Omental fat pad (tissue), 4 donors: ENCODE measurements around the gene CAMK4. TPM values are rescaled to one million over a fixed set of nuclear protein-coding genes. Genes with fewer than 3 reads are reported as not detected.

Experiments used
- ATAC-seq: fragments of 150-250 bp; one replicate; pipeline ENCODE4 v1.9.1; 2016; ENCODE audit warnings: mild to moderate bottlenecking, moderate library complexity; ENCODE audit not compliant: low FRiP score
- DNase-seq: peaks from one replicate; pipeline ENCODE4 v3.0.0-alpha.2; 2019; ENCODE audit warnings: low spot score
- CTCF ChIP-seq, 3 donors: fragments of 450-650 bp; IDR thresholded peaks; one replicate each; pipeline ENCODE4 v1.5.1; 2016 to 2017; ENCODE audit warnings: antibody characterized with exemption in 3 of 3, mild to moderate bottlenecking in 3 of 3, moderate library complexity in 2 of 3
- total RNA-seq, 4 donors: library from RNA; depleted of rRNA; stranded (reverse); fragments of >200 nt; gene quantifications; one replicate each; pipeline ENCODE4 v1.1.0, GENCODE V29; 2016

The CAMK4 gene
- total RNA-seq, 4 donors from 2014 or later, result 0.44 to 3.8 (median 1.7) TPM

GRCh38 chr5:111374380-111374779 is 150.2 kb downstream of the CAMK4 start:
- no peak for TF ChIP-seq CTCF (IDR thresholded peaks at IDR 0.05)
- no peak for ATAC-seq
- no peak for DNase-seq

- ATAC-seq (no peak), DNase-seq (no peak)
- TF ChIP-seq CTCF (IDR thresholded peaks at IDR 0.05), result no peak
Measured at GRCh38 chr5:111375645-111376044, 151.5 kb downstream of the CAMK4 start.

DNA sequence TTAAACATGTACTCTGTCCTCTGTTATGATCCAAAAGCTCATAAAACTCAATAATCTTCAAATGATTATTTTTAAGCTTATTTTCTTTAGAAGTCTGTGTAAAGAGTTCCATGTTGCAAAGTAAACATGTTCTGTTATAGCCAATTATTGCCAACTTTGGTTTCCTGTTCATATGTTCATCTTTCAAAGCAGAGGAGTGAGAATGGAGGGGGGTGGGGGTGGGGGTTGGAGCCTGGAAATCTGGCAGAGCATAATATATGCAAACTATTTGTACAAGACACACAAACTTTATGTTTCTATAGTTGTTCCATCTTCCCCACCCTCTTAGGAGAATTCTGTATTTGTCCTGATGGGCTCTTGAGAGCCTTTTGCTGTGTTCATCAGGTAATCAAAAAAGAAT is 153.1 kb downstream of the CAMK4 start:
- no peak for TF ChIP-seq CTCF (IDR thresholded peaks at IDR 0.05)
- no peak for ATAC-seq
- DNase-seq, result no peak

DNA sequence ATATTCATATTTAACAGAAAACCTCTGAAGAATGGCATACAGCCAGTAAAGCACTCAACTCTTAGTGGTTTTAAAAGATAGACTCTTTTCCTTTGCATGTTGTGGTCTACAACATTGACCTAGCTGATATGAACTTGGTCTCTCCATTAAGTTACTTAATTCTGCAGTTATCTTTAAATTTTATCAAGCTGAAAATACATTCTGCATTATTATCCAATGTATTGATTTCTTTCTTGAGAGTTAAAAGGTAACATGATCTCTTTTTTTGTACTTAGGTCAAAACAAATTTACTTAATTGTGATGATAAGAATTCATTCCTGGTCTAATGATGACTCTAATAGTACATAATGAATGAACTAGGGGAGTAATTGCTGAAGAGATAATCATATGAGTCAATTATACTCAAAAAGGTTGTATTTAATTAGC is 155.2 kb downstream of the CAMK4 start:
- TF ChIP-seq CTCF (IDR thresholded peaks at IDR 0.05), result no peak
- DNase-seq, result no peak
- no peak for ATAC-seq

GRCh38 chr5:111383288-111383970 is 159.2 kb downstream of the CAMK4 start:
- DNase-seq (no peak), ATAC-seq (no peak)
- no peak for TF ChIP-seq CTCF (IDR thresholded peaks at IDR 0.05)

DNA sequence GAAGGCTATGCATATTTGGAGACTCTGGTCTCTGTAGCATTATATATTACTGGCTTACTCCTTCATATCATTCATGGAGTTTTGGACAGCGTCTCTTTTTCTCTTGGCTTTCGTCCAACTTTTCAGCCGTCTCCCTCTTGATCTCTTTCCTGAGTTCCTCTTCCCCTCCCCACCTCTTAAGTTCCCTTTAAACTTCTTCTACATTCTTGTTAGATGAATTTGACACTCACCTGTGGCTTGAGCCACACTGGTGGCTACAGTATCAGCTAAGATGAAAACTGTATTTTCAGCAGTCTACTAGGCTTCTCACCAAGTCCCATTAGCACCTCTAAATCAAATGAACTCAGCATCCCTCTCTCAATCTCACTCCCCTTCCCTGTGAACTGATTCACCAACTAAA is 160.0 kb downstream of the CAMK4 start:
- TF ChIP-seq CTCF (IDR thresholded peaks at IDR 0.05), result no peak
- no peak for ATAC-seq
- DNase-seq, result no peak

DNA sequence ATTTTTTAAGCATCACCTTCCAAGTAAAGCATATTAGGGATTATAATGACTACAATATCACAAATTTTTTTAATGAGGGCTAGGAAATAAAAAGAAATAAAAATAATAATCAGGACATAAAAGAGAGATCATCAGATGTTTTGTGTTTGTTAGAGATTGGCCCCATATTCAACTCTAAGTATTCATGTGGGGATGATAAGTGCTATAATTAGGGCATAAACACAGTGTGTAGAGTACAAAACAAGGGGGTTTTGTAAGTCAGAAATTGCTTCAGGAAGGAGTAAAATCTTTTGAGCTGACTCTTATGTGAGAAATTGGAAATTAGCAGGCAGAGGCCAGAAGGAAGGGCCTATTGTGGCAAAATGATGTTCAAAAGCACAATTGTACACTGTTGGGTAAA is 160.9 kb downstream of the CAMK4 start:
- ATAC-seq, result no peak
- no peak for DNase-seq
- TF ChIP-seq CTCF (IDR thresholded peaks at IDR 0.05), result no peak
